GM21529 (cell line): ENCODE data around the gene TRIM62.
A peak's percentile ranks its signal among the peaks of the same experiment; 100 is the strongest.

Source experiments
- ATAC-seq: cut with Tn5 transposase; IDR thresholded peaks from one replicate; pipeline ENCODE4 v1.9.1; 2021; ENCODE audit not compliant: unreplicated experiment

Gene TRIM62

GRCh38 chr1:33181921-33182341 is at the start of gene TRIM62:
Gene TRIM62 (minus strand): TSS chr1:33182043. CDS start chr1:33181432, 611 bp downstream.
- ATAC-seq: peak; percentile 45

- ATAC-seq: no peak
Observed at GRCh38 chr1:33231166-33231565, 49.3 kb upstream of the TRIM62 start.

- ATAC-seq: no peak
Observed at GRCh38 chr1:33228935-33229487, 47.2 kb upstream of the TRIM62 start.

- ATAC-seq: no peak
Observed at GRCh38 chr1:33225586-33225985, 43.7 kb upstream of the TRIM62 start.

- ATAC-seq: no peak
Observed at GRCh38 chr1:33224166-33224707, 42.4 kb upstream of the TRIM62 start.

- no peak for ATAC-seq
Observed at GRCh38 chr1:33222381-33222780, 40.5 kb upstream of the TRIM62 start.

- no peak for ATAC-seq
Observed at GRCh38 chr1:33221385-33221758, 39.5 kb upstream of the TRIM62 start.

GRCh38 chr1:33220676-33221384 is 39.0 kb upstream of the TRIM62 start:
- ATAC-seq: no peak

- ATAC-seq: no peak
Observed at GRCh38 chr1:33219886-33220661, 38.2 kb upstream of the TRIM62 start.

GRCh38 chr1:33211972-33212371 is 30.1 kb upstream of the TRIM62 start:
- ATAC-seq: no peak

GRCh38 chr1:33206340-33206739 is 24.5 kb upstream of the TRIM62 start:
- no peak for ATAC-seq

- ATAC-seq: no peak
Observed at GRCh38 chr1:33195556-33195955, 13.7 kb upstream of the TRIM62 start.

- no peak for ATAC-seq
Observed at GRCh38 chr1:33191731-33192275, 10.0 kb upstream of the TRIM62 start.

GRCh38 chr1:33190701-33191100 is 8.9 kb upstream of the TRIM62 start:
- no peak for ATAC-seq

GRCh38 chr1:33188572-33189275 is 6.9 kb upstream of the TRIM62 start:
- ATAC-seq: no peak

- ATAC-seq: no peak
Observed at GRCh38 chr1:33186936-33187335, 5.1 kb upstream of the TRIM62 start.

GRCh38 chr1:33185541-33185940 is 3.7 kb upstream of the TRIM62 start:
- ATAC-seq: no peak

- ATAC-seq: no peak
Observed at GRCh38 chr1:33183306-33183705, 1.5 kb upstream of the TRIM62 start.

- no peak for ATAC-seq
Observed at GRCh38 chr1:33182896-33183295, 1.1 kb upstream of the TRIM62 start.

- no peak for ATAC-seq
Observed at GRCh38 chr1:33182401-33182841, 578 bp upstream of the TRIM62 start.
